Prostate gland (tissue), 2 donors: ENCODE measurements around the gene IL19. TPM values are rescaled to one million over a fixed set of nuclear protein-coding genes. Genes with fewer than 3 reads are reported as not detected.

Experiments
- DNase-seq: peaks from one replicate; pipeline ENCODE4 v3.0.0-alpha.2; 2019; ENCODE audit warnings: low spot score
- H3K27ac ChIP-seq, 2 donors: fragments of 200-600 bp; sonication (generic); 2 replicates each; pipeline ENCODE4 v1.5.1; 2017 to 2019
- H3K27me3 ChIP-seq: fragments of 200-600 bp; sonication (generic); replicated peaks from 2 replicates; pipeline ENCODE4 v1.5.1; 2019; ENCODE audit not compliant: insufficient read depth
- H3K36me3 ChIP-seq, 2 donors: fragments of 200-600 bp; sonication (generic); 1 replicate in 1 of 2; 2 replicates in 1 of 2; pipeline versions ENCODE4 v1.5.1 to v1.8.1; 2017 to 2019
- H3K4me1 ChIP-seq: fragments of 200-600 bp; sonication (generic); replicated peaks from 2 replicates; pipeline ENCODE4 v1.5.1; 2019
- H3K4me3 ChIP-seq, 2 donors: fragments of 200-600 bp; sonication (generic); 2 replicates each; pipeline ENCODE4 v1.5.1; 2017 to 2019
- H3K9me3 ChIP-seq: fragments of 200-600 bp; sonication (generic); 2 replicates; pipeline ENCODE4 v1.5.1; 2017
- CTCF ChIP-seq, 4 experiments: fragments of 200-600 bp in 2 of 4; fragments of 450-650 bp in 2 of 4; sonication (generic) in 2 of 4; IDR thresholded peaks; 1 replicate in 3 of 4; 2 replicates in 1 of 4; pipeline ENCODE4 v1.5.1; 2016 to 2019; ENCODE audit warnings: antibody characterized with exemption in 4 of 4, mild to moderate bottlenecking in 2 of 4, moderate library complexity in 2 of 4
- POLR2A ChIP-seq: fragments of 450-650 bp; IDR thresholded peaks from one replicate; pipeline ENCODE4 v1.6.1; 2016; ENCODE audit warnings: antibody characterized with exemption, mild to moderate bottlenecking
- POLR2AphosphoS5 ChIP-seq: sonication (generic); formaldehyde crosslinking; IDR thresholded peaks from one replicate; pipeline ENCODE4 v1.6.1; 2017; ENCODE audit warnings: antibody characterized with exemption
- WGBS: methylation state at CpG from one replicate; pipeline ENCODE4 v1.1.5; 2018; 5-methylcytosine and 5-hydroxymethylcytosine counted together
- intact Hi-C: fragments of 100-400 bp; cut with DNase I; formaldehyde crosslinking; loops from one replicate; pipeline ENCODE4 v1.14.2; 2022
- total RNA-seq, 2 donors: library from RNA; depleted of rRNA; stranded (reverse); fragments of >200 nt; gene quantifications; one replicate each; pipeline ENCODE4 v1.1.0, GENCODE V29; 2016

Gene IL19
- total RNA-seq, 2 donors from 2014 or later: not detected

GRCh38 chr1:206872139-206872538 is 101.6 kb downstream of the IL19 start:
- H3K27ac ChIP-seq: no peak overlapping the region
- H3K36me3 ChIP-seq: no peaks in the 10 kb centered on the region
- WGBS: 75% methylated on average over 3 of the region's 3 CpGs
- H3K27me3 ChIP-seq: no peaks in the 10 kb centered on the region
- no peak overlapping the region for H3K4me3 ChIP-seq
- intact Hi-C loops: no loop called here
- H3K4me1 ChIP-seq: no peaks in the 10 kb centered on the region
- DNase-seq: no peak
- TF ChIP-seq POLR2AphosphoS5 (no peak), CTCF (IDR thresholded peaks at IDR 0.05) (no peak), POLR2A (no peak)
- no peaks in the 10 kb centered on the region for H3K9me3 ChIP-seq

- H3K4me1 ChIP-seq: no peaks in the 10 kb centered on the region
- no peaks in the 10 kb centered on the region for H3K27me3 ChIP-seq
- no peaks in the 10 kb centered on the region for H3K9me3 ChIP-seq
- no peak for DNase-seq
- intact Hi-C loops: no loop called here
- no peaks in the 10 kb centered on the region for H3K36me3 ChIP-seq
- 58% methylated on average over 3 of the region's 3 CpGs for whole genome bisulfite sequencing
- no peak overlapping the region for H3K4me3 ChIP-seq
- no peak overlapping the region for H3K27ac ChIP-seq
- no peak for TF ChIP-seq CTCF (IDR thresholded peaks at IDR 0.05)
- TF ChIP-seq POLR2AphosphoS5: no peak
- no peak for TF ChIP-seq POLR2A
These were observed 103.1 kb downstream of the IL19 start for GRCh38 chr1:206873603-206874188.

DNA sequence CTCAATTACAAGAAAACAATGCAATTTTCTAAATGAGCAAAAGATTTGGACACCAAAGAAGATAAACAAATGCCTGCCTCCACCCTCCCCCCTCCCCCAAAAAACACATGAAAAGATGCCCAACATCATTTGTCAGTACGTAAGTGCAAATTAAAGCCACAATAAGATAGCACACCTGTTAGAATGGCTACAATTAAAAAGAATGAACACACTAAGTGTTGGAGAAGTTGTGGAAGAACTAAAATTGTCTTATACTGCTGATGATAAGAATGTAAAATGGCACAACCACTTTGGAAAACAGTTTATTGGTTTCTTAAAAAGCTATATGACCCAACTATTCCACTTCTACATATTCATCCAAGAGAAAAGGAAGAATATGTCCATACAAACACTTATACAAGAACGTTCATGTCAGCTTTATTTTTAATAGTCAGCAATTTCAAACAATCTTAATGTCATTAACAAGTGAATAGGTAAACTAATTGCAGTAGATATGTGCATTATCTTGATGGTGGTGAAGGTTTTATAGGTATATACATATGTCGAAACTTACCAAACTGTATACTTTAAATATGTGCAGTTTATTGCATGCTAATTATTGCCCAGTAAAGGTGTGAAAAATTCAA is 105.3 kb downstream of the IL19 start:
- Histone ChIP-seq H3K9me3 (no peaks in the 10 kb centered on the region), H3K27ac (no peak overlapping the region), H3K4me1 (no peaks in the 10 kb centered on the region), H3K4me3 (no peak overlapping the region), H3K27me3 (no peaks in the 10 kb centered on the region), H3K36me3 (no peaks in the 10 kb centered on the region)
- intact Hi-C loops: no loop called here
- TF ChIP-seq CTCF (IDR thresholded peaks at IDR 0.05) (no peak), POLR2AphosphoS5 (no peak)
- DNase-seq: no peak
- 81% methylated on average over 3 of the region's 3 CpGs for WGBS

GRCh38 chr1:206878456-206878855 is 107.9 kb downstream of the IL19 start:
- TF ChIP-seq CTCF (IDR thresholded peaks at IDR 0.05): no peak
- TF ChIP-seq POLR2A: no peak
- TF ChIP-seq POLR2AphosphoS5: no peak
- H3K4me3 ChIP-seq: no peak overlapping the region
- intact Hi-C loops: no loop called here
- no peaks in the 10 kb centered on the region for H3K36me3 ChIP-seq
- no peaks in the 10 kb centered on the region for H3K9me3 ChIP-seq
- H3K27me3 ChIP-seq: no peaks in the 10 kb centered on the region
- no peak overlapping the region for H3K27ac ChIP-seq
- no peak for DNase-seq
- H3K4me1 ChIP-seq: no peaks in the 10 kb centered on the region

DNA sequence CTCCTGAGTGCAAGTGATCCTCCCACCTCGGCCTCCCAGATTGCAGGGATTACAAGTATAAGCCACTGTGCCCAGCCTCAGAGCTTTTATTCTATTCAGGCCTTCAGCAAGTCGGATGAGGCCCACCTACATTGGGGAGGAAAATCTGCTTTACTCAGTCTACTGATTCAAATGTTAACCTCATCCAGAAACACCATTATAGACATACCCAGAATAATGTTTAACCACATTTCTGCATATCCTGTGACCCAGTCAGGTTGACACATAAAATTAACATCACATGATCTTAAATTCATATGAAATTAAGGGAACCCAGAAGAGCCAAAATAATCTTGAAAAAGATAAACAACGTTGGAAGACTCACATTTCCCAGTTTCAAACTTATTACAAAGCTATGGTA is 109.7 kb downstream of the IL19 start:
- no peaks in the 10 kb centered on the region for H3K9me3 ChIP-seq
- no peak overlapping the region for H3K27ac ChIP-seq
- intact Hi-C loops: no loop called here
- no peaks in the 10 kb centered on the region for H3K36me3 ChIP-seq
- no peaks in the 10 kb centered on the region for H3K4me1 ChIP-seq
- no peak for TF ChIP-seq POLR2AphosphoS5
- no peak for TF ChIP-seq CTCF (IDR thresholded peaks at IDR 0.05)
- no peak for TF ChIP-seq POLR2A
- 88% methylated on average over 3 of the region's 3 CpGs for WGBS
- H3K27me3 ChIP-seq: no peaks in the 10 kb centered on the region
- H3K4me3 ChIP-seq: no peak overlapping the region
- no peak for DNase-seq
